ENCODE data around the gene URB2. TPM values are rescaled to one million over a fixed set of nuclear protein-coding genes. Genes with fewer than 3 reads are reported as not detected.

The URB2 gene
- total RNA-seq, 4 donors from 2014 or later, result 2.6 to 6.5 (median 3.2) TPM

DNA sequence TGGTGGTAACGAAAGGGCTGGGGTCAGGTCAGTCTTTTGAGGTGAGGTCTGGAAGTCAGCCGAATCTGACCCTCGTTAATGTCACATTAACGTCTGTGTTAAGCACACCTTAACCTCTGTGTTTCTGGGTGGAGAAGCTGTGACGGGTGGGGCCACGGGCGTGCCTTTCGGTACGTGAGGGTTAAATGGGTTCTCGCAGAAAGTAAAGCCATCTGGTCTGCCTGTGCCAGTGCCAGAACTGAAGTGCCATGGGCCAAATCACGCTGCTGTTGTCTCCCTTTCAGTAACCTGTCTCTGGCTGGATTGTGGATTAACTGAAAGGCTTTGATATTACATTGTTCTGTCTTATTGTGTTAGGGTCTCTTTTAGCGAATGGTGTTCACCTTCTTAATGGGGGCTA is 14.4 kb downstream of the URB2 start:
- TF ChIP-seq POLR2A (IDR thresholded peaks at IDR 0.05) (no peak), EP300 (IDR thresholded peaks at IDR 0.05; ENCODE audit: low read depth) (no peak), POLR2AphosphoS5 (IDR thresholded peaks at IDR 0.05) (no peak)
- TF ChIP-seq, protein P1, sequence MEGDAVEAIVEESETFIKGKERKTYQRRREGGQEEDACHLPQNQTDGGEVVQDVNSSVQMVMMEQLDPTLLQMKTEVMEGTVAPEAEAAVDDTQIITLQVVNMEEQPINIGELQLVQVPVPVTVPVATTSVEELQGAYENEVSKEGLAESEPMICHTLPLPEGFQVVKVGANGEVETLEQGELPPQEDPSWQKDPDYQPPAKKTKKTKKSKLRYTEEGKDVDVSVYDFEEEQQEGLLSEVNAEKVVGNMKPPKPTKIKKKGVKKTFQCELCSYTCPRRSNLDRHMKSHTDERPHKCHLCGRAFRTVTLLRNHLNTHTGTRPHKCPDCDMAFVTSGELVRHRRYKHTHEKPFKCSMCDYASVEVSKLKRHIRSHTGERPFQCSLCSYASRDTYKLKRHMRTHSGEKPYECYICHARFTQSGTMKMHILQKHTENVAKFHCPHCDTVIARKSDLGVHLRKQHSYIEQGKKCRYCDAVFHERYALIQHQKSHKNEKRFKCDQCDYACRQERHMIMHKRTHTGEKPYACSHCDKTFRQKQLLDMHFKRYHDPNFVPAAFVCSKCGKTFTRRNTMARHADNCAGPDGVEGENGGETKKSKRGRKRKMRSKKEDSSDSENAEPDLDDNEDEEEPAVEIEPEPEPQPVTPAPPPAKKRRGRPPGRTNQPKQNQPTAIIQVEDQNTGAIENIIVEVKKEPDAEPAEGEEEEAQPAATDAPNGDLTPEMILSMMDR (IDR thresholded peaks at IDR 0.05), result no peak

DNA sequence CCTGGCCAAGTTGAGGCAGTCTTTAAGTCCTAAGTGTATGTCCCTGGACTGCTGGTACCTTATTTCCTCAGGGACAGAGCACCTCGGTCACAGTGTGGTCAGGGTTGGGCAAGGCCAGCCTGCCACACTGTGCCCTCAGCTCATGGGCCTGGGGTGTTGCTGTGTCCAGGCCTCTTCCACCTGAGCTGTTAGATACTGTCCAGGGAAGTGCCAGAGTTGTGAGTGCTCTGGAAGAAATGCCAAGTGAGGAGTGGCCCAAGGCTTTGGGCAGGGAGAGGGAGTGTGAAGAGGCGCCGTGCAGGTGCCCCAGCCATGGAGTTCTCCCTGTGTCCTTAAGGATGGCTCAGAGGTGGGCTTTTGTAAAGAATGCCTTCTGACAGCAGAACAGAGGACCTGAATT is 15.3 kb downstream of the URB2 start:
- Histone ChIP-seq H3K36me3 (peaks cover 0 to 8% (median 5%) of the 10 kb centered on the region in 4 donors), H3K27ac (no peak overlapping the region), H3K27me3 (no peaks in the 10 kb centered on the region), H3K4me1 (peaks cover 0 to 4% (median 1%) of the 10 kb centered on the region in 4 donors), H3K9me3 (no peaks in the 10 kb centered on the region), H3K4me3 (no peak overlapping the region)
- DNase-seq, result no peak
- in situ Hi-C loops (cut with MboI; ENCODE audit: low pct_ligation_motif_present in 1 of 4, low pct_unique_long_range_greater_than_20kb in 1 of 4, low sequenced_read_pairs in 3 of 4) (no loop called here), intact Hi-C loops (cut with DNase I; ENCODE audit: low total_unique reads) (no loop called here)
- 100% methylated on average over 3 of the region's 3 CpGs; no CpG with 5 or more reads in 1 of the 2 donors for WGBS, 2 donors (ENCODE audit: low coverage in 1 of 2)
- no peak for TF ChIP-seq POLR2A (IDR thresholded peaks at IDR 0.05)
- no peak for TF ChIP-seq POLR2AphosphoS5 (IDR thresholded peaks at IDR 0.05)
- TF ChIP-seq EP300 (IDR thresholded peaks at IDR 0.05; ENCODE audit: low read depth), result no peak
- TF ChIP-seq, protein P1 (IDR thresholded peaks at IDR 0.05), result no peak

More for the DNA sequence above, 14.4 kb downstream of the URB2 start:
- Histone ChIP-seq H3K36me3 (peaks cover 0 to 12% (median 8%) of the 10 kb centered on the region in 4 donors), H3K27ac (no peak overlapping the region), H3K9me3 (no peaks in the 10 kb centered on the region), H3K4me1 (peaks cover 0 to 4% (median 1%) of the 10 kb centered on the region in 4 donors), H3K27me3 (no peaks in the 10 kb centered on the region), H3K4me3 (no peak overlapping the region)
- WGBS, 2 donors (ENCODE audit: low coverage in 1 of 2), result 65% methylated on average over 12 of the region's 12 CpGs; no CpG with 5 or more reads in 1 of the 2 donors
- in situ Hi-C loops (cut with MboI; ENCODE audit: low pct_ligation_motif_present in 1 of 4, low pct_unique_long_range_greater_than_20kb in 1 of 4, low sequenced_read_pairs in 3 of 4) (no loop called here), intact Hi-C loops (cut with DNase I; ENCODE audit: low total_unique reads) (no loop called here)
- DNase-seq, result peak; percentile 43

DNA sequence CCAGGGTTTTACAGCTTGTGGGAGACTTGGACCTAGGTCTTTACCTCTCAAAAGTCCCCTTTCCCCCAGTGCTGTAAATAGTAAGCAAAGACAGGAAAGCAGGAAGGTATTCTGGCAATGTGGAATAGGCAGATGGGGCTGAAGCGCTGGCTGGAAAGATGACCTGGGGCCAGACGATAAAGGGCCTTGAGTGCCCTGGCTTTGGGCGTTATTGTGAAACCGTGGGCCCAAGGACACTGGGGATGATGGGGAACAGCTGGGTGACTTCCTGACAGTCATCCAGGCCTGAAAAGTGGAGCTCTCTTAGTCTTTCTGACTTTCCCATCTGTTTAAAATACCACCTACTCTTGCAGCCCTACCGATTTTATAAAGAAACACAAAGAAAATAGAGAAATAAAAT is 16.3 kb downstream of the URB2 start:
- in situ Hi-C loops (cut with MboI; ENCODE audit: low pct_ligation_motif_present in 1 of 4, low pct_unique_long_range_greater_than_20kb in 1 of 4, low sequenced_read_pairs in 3 of 4), result no loop called here
- no peaks in the 10 kb centered on the region for H3K9me3 ChIP-seq
- H3K4me1 ChIP-seq, result peaks cover 0 to 4% (median 1%) of the 10 kb centered on the region in 4 donors
- no peak for DNase-seq
- no peak overlapping the region for H3K27ac ChIP-seq
- WGBS, 2 donors (ENCODE audit: low coverage in 1 of 2), result 63 to 76% methylated on average over 1 to 5 of the region's 5 CpGs
- no peak overlapping the region for H3K4me3 ChIP-seq
- peaks cover 0 to 13% (median 3%) of the 10 kb centered on the region in 4 donors for H3K36me3 ChIP-seq
- intact Hi-C loops (cut with DNase I; ENCODE audit: low total_unique reads), result no loop called here
- H3K27me3 ChIP-seq, result no peaks in the 10 kb centered on the region
- TF ChIP-seq EP300 (IDR thresholded peaks at IDR 0.05; ENCODE audit: low read depth) (no peak), POLR2AphosphoS5 (IDR thresholded peaks at IDR 0.05) (no peak), POLR2A (IDR thresholded peaks at IDR 0.05) (no peak)
- TF ChIP-seq, protein P1 (IDR thresholded peaks at IDR 0.05), result no peak

DNA sequence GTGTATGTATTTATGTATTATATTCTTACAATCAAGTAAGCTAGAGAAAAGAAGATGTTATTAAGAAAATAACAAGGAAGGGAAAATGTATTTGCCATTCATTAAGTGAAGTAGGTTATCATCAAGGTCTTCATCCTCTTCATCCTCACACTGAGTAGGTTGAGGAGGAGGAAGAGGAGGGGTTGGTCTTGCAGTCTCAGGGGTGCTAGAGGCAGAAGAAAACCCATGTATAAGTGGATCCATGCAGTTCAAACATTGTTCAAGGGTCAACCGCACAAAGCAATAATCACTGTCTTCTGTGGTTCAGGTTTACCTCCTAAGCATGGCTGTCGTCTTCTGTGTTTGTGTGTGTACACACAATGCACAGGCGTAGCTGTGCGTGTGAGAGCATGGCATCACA is 16.9 kb downstream of the URB2 start:
- peaks cover 0 to 4% (median 1%) of the 10 kb centered on the region in 4 donors for H3K4me1 ChIP-seq
- no peak for DNase-seq
- in situ Hi-C loops (cut with MboI; ENCODE audit: low pct_ligation_motif_present in 1 of 4, low pct_unique_long_range_greater_than_20kb in 1 of 4, low sequenced_read_pairs in 3 of 4), result no loop called here
- 97% methylated on average over 4 of the region's 4 CpGs; no CpG with 5 or more reads in 1 of the 2 donors for WGBS, 2 donors (ENCODE audit: low coverage in 1 of 2)
- H3K27me3 ChIP-seq, result no peaks in the 10 kb centered on the region
- intact Hi-C loops (cut with DNase I; ENCODE audit: low total_unique reads), result no loop called here
- peaks cover 0 to 18% (median 3%) of the 10 kb centered on the region in 4 donors for H3K36me3 ChIP-seq
- no peak overlapping the region for H3K4me3 ChIP-seq
- TF ChIP-seq POLR2AphosphoS5 (IDR thresholded peaks at IDR 0.05) (no peak), EP300 (IDR thresholded peaks at IDR 0.05; ENCODE audit: low read depth) (no peak), POLR2A (IDR thresholded peaks at IDR 0.05) (no peak)
- TF ChIP-seq, protein P1 (IDR thresholded peaks at IDR 0.05), result no peak
- no peaks in the 10 kb centered on the region for H3K9me3 ChIP-seq
- H3K27ac ChIP-seq, result no peak overlapping the region
